CD4-positive, alpha-beta T cell (primary cell): ENCODE measurements around the gene MICAL3. TPM values are rescaled to one million over a fixed set of nuclear protein-coding genes. Genes with fewer than 3 reads are reported as not detected.

Source experiments
- ATAC-seq: fragments of 200-7000 bp; cut with Tn5 transposase; one replicate; pipeline ENCODE4 v1.10.0; 2022; ENCODE audit warnings: mild to moderate bottlenecking; ENCODE audit not compliant: poor library complexity
- CTCF ChIA-PET: fragments of 350-600 bp; sonication (Branson Sonifier 250); formaldehyde crosslinking; loops from one replicate; lab custom pipeline; 2021; ENCODE audit warnings: antibody characterized with exemption, inconsistent platforms; lab: Charles Lee
- POLR2A ChIA-PET: fragments of 350-600 bp; sonication (Branson Sonifier 250); formaldehyde crosslinking; loops from one replicate; lab custom pipeline; 2021; ENCODE audit warnings: antibody characterized with exemption, inconsistent platforms; lab: Charles Lee
- DNase-seq, 14 experiments: peaks; one replicate each; pipeline ENCODE4 v3.0.0-alpha.2; 2013 to 2020; ENCODE audit warnings: mixed read lengths in 2 of 14
- H3K27ac ChIP-seq, 2 donors: one replicate each; pipeline versions ENCODE4 v1.5.1 to v1.7.0; 2013; ENCODE audit warnings: low read length in 2 of 2, low read depth in 1 of 2, mild to moderate bottlenecking in 1 of 2
- H3K27me3 ChIP-seq, 2 experiments: 1 replicate in 1 of 2; 2 replicates in 1 of 2; pipeline versions ENCODE4 v1.6.1 to v1.7.0; 2013; ENCODE audit warnings: low read length in 2 of 2, control low read depth in 1 of 2, mild to moderate bottlenecking in 1 of 2, moderate library complexity in 1 of 2; ENCODE audit not compliant: insufficient read depth in 2 of 2, control insufficient read depth in 1 of 2
- H3K36me3 ChIP-seq: one replicate; pipeline ENCODE4 v1.6.1; 2013; ENCODE audit warnings: low read length, control low read depth; ENCODE audit not compliant: insufficient read depth
- H3K4me1 ChIP-seq: one replicate; pipeline ENCODE4 v1.6.1; 2013; ENCODE audit warnings: low read length, control low read depth; ENCODE audit not compliant: insufficient read depth
- H3K4me3 ChIP-seq: one replicate; pipeline ENCODE4 v1.5.1; 2013; ENCODE audit warnings: mild to moderate bottlenecking, low read length, moderate library complexity
- H3K9me3 ChIP-seq, 2 experiments: 1 replicate in 1 of 2; 2 replicates in 1 of 2; pipeline versions ENCODE4 v1.6.1 to v1.7.0; 2013; ENCODE audit warnings: low read length in 2 of 2, mild to moderate bottlenecking in 2 of 2, control low read depth in 1 of 2, moderate library complexity in 1 of 2; ENCODE audit not compliant: control insufficient read depth in 1 of 2, insufficient read depth in 1 of 2
- H3K27ac Mint-ChIP-seq: one replicate; pipeline ENCODE4 v1.8.0; 2020; ENCODE audit warnings: mixed read lengths
- H3K27me3 Mint-ChIP-seq: one replicate; pipeline ENCODE4 v1.8.0; 2021; ENCODE audit warnings: mixed read lengths
- H3K36me3 Mint-ChIP-seq: one replicate; pipeline ENCODE4 v1.8.0; 2021; ENCODE audit warnings: low read depth, mixed read lengths
- H3K4me1 Mint-ChIP-seq: one replicate; pipeline ENCODE4 v1.8.0; 2021; ENCODE audit warnings: low read depth, mixed read lengths
- H3K4me3 Mint-ChIP-seq: one replicate; pipeline ENCODE4 v1.8.0; 2020; ENCODE audit warnings: mild to moderate bottlenecking, mixed read lengths
- H3K9me3 Mint-ChIP-seq: one replicate; pipeline ENCODE4 v1.8.0; 2020; ENCODE audit warnings: mixed read lengths
- intact Hi-C, 2 experiments: fragments of 100-400 bp; cut with DNase I in 1 of 2; cut with micrococcal nuclease in 1 of 2; formaldehyde crosslinking; loops; one replicate each; pipeline versions ENCODE4 v1.15.1 to v1.9.0; 2023 to 2025; cut with DNase I, micrococcal nuclease
- total RNA-seq, 174 experiments: library from RNA in 2 of 174; stranded (reverse) in 2 of 174; gene quantifications; one replicate each; pipeline ENCODE4 v1.2.3 and lab custom pipeline; 2021 to 2026
- TF ChIP-seq, protein P1 (sequence below): fragments of 200-600 bp; IDR thresholded peaks from one replicate; pipeline ENCODE4 v1.8.0; 2022; ENCODE audit warnings: antibody characterized with exemption, mild to moderate bottlenecking

Gene MICAL3
- total RNA-seq, 2 experiments from 2014 or later = 9.4 to 9.9 TPM

DNA sequence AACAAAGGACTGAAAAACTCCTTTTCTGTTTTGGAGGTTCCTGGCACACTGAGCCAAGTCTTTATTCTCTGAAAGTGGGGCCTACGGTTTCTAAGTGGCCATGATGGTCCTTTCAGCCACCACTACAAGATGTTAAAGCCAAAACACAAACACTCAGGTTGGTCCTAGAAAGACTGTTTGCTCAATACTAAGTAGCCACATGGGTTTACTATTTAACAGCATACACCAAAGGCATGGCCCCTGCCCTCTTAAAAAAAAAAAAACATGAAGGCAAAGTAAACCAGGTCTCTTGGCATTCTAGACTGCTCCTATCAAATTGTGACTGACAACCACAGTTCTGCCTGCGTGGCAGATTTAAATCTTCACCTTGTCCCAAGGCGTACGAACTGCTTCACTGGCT lies 126.5 kb downstream of the MICAL3 start:
- Histone ChIP-seq H3K4me1 (no peaks in the 10 kb centered on the region), H3K4me3 (no peak overlapping the region), H3K36me3 (peaks cover 7% of the 10 kb centered on the region), H3K9me3 (no peaks in the 10 kb centered on the region), H3K27ac (no peak overlapping the region), H3K27me3 (no peaks in the 10 kb centered on the region)
- Mint-ChIP-seq H3K4me1 (peaks cover 4% of the 10 kb centered on the region), H3K9me3 (no peaks in the 10 kb centered on the region), H3K4me3 (no peak overlapping the region), H3K27ac (no peak overlapping the region), H3K36me3 (peaks cover 45% of the 10 kb centered on the region), H3K27me3 (no peaks in the 10 kb centered on the region)
- TF ChIP-seq, protein P1, sequence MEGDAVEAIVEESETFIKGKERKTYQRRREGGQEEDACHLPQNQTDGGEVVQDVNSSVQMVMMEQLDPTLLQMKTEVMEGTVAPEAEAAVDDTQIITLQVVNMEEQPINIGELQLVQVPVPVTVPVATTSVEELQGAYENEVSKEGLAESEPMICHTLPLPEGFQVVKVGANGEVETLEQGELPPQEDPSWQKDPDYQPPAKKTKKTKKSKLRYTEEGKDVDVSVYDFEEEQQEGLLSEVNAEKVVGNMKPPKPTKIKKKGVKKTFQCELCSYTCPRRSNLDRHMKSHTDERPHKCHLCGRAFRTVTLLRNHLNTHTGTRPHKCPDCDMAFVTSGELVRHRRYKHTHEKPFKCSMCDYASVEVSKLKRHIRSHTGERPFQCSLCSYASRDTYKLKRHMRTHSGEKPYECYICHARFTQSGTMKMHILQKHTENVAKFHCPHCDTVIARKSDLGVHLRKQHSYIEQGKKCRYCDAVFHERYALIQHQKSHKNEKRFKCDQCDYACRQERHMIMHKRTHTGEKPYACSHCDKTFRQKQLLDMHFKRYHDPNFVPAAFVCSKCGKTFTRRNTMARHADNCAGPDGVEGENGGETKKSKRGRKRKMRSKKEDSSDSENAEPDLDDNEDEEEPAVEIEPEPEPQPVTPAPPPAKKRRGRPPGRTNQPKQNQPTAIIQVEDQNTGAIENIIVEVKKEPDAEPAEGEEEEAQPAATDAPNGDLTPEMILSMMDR = no peak
- POLR2A ChIA-PET = no interaction called here
- DNase-seq (no peak), ATAC-seq (no peak)
- CTCF ChIA-PET = no interaction called here
- intact Hi-C loops = no loop called here

DNA sequence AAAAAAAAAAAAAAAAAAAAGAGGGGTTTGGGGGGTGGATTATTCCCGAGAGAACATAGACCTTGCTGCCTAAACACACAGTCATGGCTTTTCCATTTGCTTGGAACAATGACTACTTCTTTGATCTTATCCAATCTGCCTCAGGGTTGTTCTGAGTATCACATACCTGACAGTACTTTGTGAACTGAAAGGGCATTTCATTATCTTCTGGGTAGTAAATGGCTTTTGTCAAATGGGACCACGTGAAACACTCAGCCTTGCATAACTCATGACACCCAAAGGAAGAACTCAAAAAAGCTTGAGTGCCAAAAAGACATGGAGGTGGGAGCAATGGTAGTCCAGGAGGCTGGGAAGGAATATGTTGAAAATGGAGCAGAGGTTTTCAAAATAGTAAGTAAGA lies 126.9 kb downstream of the MICAL3 start:
- Histone ChIP-seq H3K9me3 (no peaks in the 10 kb centered on the region), H3K36me3 (peaks cover 7% of the 10 kb centered on the region), H3K27ac (no peak overlapping the region), H3K4me1 (no peaks in the 10 kb centered on the region), H3K4me3 (no peak overlapping the region), H3K27me3 (no peaks in the 10 kb centered on the region)
- no peaks in the 10 kb centered on the region for H3K9me3 Mint-ChIP-seq
- ChIA-PET CTCF (no interaction called here), POLR2A (no interaction called here)
- TF ChIP-seq, protein P1 = no peak
- H3K27ac Mint-ChIP-seq = no peak overlapping the region
- peaks cover 4% of the 10 kb centered on the region for H3K4me1 Mint-ChIP-seq
- no peak for DNase-seq
- intact Hi-C loops = no loop called here
- peaks cover 40% of the 10 kb centered on the region for H3K36me3 Mint-ChIP-seq
- no peak for ATAC-seq
- H3K4me3 Mint-ChIP-seq = no peak overlapping the region
- no peaks in the 10 kb centered on the region for H3K27me3 Mint-ChIP-seq

DNA sequence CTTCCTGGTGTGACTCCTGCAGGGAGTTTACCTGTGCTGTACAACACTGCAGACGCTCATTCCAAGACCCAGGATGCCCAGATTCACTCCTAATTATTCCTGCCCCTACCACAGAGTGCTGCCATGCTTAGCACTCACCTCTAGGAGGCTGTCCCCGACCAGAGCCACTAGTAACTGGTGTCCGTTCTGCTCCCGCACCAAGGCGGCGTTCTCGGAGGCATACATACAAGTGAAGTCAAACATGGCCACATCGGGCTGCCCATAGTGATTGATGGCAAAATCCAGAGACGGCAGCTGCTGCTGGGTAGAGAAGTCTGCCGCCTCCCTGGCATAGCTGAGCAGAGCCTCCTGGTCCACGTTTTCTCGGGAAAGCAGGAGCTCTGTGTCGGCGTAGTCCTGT lies 127.8 kb downstream of the MICAL3 start:
- H3K36me3 ChIP-seq = peaks cover 7% of the 10 kb centered on the region
- H3K4me1 ChIP-seq = no peaks in the 10 kb centered on the region
- ATAC-seq = no peak

More for the DNA sequence above, 127.8 kb downstream of the MICAL3 start:
- Histone ChIP-seq H3K27ac (no peak overlapping the region), H3K27me3 (no peaks in the 10 kb centered on the region), H3K4me3 (no peak overlapping the region), H3K9me3 (no peaks in the 10 kb centered on the region)
- intact Hi-C loops = no loop called here
- POLR2A ChIA-PET = no interaction called here
- TF ChIP-seq, protein P1 = no peak
- H3K9me3 Mint-ChIP-seq = no peaks in the 10 kb centered on the region
- H3K4me1 Mint-ChIP-seq = peaks cover 4% of the 10 kb centered on the region
- H3K36me3 Mint-ChIP-seq = peaks cover 37% of the 10 kb centered on the region
- H3K4me3 Mint-ChIP-seq = no peak overlapping the region
- CTCF ChIA-PET = no interaction called here
- H3K27me3 Mint-ChIP-seq = no peaks in the 10 kb centered on the region
- no peak overlapping the region for H3K27ac Mint-ChIP-seq
- DNase-seq = no peak
